HT-29 (cell line): Measurements from ENCODE around the gene KCNJ1. TPM values are rescaled to one million over a fixed set of nuclear protein-coding genes. Genes with fewer than 3 reads are reported as not detected.

Source experiments
- total RNA-seq: library from RNA; depleted of rRNA; stranded (reverse); fragments of >200 nt; shearing (Covaris generic); gene quantifications from 2 replicates; pipeline ENCODE4 v1.2.3, GENCODE V29; 2014; rRNA removed

The KCNJ1 gene
- total RNA-seq, 1 experiment from 2014 or later: not detected

Other genes starting within 250 kb of the KCNJ1 start
- gene FLI1, start 173.2 kb downstream of the KCNJ1 start, total RNA-seq: not detected in 2 replicates
- not detected in 2 replicates for gene KCNJ5, start 24.1 kb upstream of the KCNJ1 start, total RNA-seq
- gene TP53AIP1, start 75.6 kb upstream of the KCNJ1 start, total RNA-seq: 0.20 and 0.86 TPM in 2 replicates